Neutrophil (primary cell): ENCODE measurements around the gene SLC2A4.
A peak's percentile ranks its signal among the peaks of the same experiment; 100 is the strongest.

Experiments used
- H3K27ac ChIP-seq: fragments of 200-600 bp; sonication (generic); 2 replicates; pipeline ENCODE4 v1.5.1; 2016; ENCODE audit warnings: mild to moderate bottlenecking, moderate library complexity
- H3K27me3 ChIP-seq: fragments of 200-600 bp; sonication (generic); 2 replicates; pipeline ENCODE4 v1.6.0; 2016; ENCODE audit warnings: mild to moderate bottlenecking
- H3K36me3 ChIP-seq: fragments of 200-600 bp; sonication (generic); 2 replicates; pipeline ENCODE4 v1.5.1; 2017
- H3K4me1 ChIP-seq, 2 experiments: fragments of 200-600 bp in 1 of 2; sonication (generic) in 1 of 2; 1 replicate in 1 of 2; 2 replicates in 1 of 2; pipeline versions ENCODE4 v1.5.1 to v1.6.1; 2013 to 2016; ENCODE audit warnings: low read depth in 1 of 2, low read length in 1 of 2, mild to moderate bottlenecking in 1 of 2, moderate library complexity in 1 of 2; ENCODE audit not compliant: control insufficient read depth in 1 of 2, insufficient read depth in 1 of 2
- H3K4me3 ChIP-seq, 2 experiments: fragments of 200-600 bp in 1 of 2; sonication (generic) in 1 of 2; 1 replicate in 1 of 2; 2 replicates in 1 of 2; pipeline ENCODE4 v1.5.1; 2013 to 2016; ENCODE audit warnings: low read depth in 1 of 2, low read length in 1 of 2, mild to moderate bottlenecking in 1 of 2, moderate library complexity in 1 of 2
- H3K9me3 ChIP-seq: fragments of 200-600 bp; sonication (generic); 2 replicates; pipeline ENCODE4 v1.5.1; 2016
- TF ChIP-seq, protein P1 (sequence below): fragments of 200-600 bp; sonication (generic); IDR thresholded peaks from 2 replicates; pipeline ENCODE4 v1.5.1; 2016; ENCODE audit warnings: antibody characterized with exemption

Gene SLC2A4

DNA sequence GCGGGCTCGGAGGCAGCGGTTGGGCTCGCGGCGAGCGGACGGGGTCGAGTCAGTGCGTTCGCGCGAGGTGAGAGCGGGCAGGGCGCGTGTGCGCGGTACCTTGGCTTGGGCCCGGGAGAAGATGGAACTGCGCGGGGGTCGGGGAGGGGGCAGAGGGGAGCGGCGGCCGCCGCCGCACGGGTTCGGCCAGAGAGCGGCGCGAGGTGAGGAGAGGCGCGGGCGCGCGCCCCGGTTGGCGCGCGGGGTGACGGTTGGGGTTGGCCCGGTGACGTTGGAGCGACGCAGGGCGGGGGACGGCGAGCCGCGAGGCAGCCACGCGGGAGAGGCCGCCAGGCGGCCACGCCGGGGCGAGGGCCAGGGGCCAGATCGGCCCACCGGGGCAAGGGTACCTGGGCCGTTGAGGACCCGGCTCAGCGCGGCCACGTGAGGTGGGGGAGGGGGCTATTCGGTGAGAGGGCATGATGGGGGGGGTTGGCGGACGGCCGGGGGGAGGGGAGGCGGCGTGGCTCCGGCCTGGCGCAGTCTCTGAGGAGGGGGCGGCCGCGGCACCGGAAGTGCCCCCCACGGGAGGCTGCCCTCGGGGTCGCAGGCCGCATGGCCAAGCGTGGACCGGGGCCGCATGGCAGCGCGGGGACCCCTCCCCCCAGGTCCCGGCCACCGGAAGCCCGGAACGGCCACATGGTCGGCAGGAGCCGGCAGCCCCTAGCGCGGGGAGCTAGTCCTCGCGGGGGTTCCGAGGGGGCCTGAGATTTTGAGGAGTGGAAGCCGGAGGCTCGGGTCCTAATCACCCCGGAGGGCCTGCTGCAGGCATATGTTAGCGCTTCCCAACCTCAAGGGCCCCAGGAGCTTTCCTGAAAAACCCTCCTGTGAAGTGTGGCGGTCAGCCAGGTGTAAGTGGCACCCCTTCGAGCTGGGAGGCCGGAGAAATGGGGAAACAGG lies 26.4 kb downstream of the SLC2A4 start:
- peaks cover 30 to 32% of the 10 kb centered on the region in 2 experiments for H3K4me1 ChIP-seq
- no peaks in the 10 kb centered on the region for H3K9me3 ChIP-seq
- H3K27me3 ChIP-seq, result no peaks in the 10 kb centered on the region
- peaks cover 28% of the 10 kb centered on the region for H3K36me3 ChIP-seq
- H3K27ac ChIP-seq, result peak overlapping the region; percentile 98
- H3K4me3 ChIP-seq, result peak overlapping the region; percentile 75 to 82
- TF ChIP-seq, protein P1, sequence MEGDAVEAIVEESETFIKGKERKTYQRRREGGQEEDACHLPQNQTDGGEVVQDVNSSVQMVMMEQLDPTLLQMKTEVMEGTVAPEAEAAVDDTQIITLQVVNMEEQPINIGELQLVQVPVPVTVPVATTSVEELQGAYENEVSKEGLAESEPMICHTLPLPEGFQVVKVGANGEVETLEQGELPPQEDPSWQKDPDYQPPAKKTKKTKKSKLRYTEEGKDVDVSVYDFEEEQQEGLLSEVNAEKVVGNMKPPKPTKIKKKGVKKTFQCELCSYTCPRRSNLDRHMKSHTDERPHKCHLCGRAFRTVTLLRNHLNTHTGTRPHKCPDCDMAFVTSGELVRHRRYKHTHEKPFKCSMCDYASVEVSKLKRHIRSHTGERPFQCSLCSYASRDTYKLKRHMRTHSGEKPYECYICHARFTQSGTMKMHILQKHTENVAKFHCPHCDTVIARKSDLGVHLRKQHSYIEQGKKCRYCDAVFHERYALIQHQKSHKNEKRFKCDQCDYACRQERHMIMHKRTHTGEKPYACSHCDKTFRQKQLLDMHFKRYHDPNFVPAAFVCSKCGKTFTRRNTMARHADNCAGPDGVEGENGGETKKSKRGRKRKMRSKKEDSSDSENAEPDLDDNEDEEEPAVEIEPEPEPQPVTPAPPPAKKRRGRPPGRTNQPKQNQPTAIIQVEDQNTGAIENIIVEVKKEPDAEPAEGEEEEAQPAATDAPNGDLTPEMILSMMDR, result no peak

DNA sequence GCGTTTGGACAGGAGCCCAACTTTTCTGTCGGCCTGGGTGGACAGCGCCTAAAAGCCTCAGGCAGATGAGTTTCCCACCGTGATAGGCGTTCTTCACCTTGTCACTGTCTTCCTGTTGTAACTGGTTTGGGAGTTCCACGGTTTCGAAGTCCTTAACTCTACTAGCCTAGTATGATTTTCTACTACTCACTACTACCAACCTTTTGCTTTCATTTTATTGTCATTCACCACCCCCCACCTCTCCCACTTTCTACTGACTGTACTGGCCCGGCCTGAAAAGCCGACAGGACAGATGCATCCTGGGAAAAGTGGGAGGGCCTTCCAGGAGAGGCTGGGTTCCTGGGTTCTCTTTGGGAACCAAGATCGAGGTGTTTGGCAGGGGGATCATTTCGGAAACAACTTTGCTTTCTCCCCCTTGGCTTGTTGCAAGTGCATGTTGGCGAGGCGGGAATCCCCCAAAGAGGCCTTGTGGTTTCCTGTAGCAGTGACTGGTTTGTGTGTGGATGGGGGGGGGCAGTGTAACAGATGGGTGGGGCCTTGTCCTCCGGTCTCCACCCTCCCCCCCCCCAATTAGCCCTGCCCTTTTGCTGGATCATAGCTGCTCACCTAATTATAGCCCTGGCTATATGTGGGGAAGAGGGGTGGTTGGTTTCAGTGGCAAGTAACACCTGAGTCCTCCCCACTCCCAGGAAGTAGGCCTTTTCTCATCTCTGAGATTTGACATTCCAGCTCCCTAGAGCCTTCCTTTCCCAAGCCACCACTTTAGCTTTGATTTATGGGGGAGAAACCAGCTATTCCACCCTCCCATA lies 27.3 kb downstream of the SLC2A4 start:
- H3K9me3 ChIP-seq, result no peaks in the 10 kb centered on the region
- peaks cover 31 to 36% of the 10 kb centered on the region in 2 experiments for H3K4me1 ChIP-seq
- TF ChIP-seq, protein P1, result no peak
- no peaks in the 10 kb centered on the region for H3K27me3 ChIP-seq
- peaks cover 36% of the 10 kb centered on the region for H3K36me3 ChIP-seq
- peak overlapping the region; percentile 75 to 82 for H3K4me3 ChIP-seq
- H3K27ac ChIP-seq, result peak overlapping the region; percentile 98

DNA sequence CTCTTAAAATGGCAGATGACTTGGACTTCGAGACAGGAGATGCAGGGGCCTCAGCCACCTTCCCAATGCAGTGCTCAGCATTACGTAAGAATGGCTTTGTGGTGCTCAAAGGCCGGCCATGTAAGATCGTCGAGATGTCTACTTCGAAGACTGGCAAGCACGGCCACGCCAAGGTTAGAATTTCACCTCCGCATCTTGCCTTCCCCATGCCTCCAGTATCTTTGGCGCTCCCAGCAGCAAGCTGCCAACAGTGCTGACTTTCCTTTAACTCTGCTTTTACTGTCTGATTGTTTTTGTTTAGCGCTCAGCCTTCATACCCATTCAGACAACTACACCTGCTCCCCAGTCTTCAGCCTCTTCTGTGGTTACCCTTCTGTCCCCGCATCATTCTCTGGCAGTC lies 28.1 kb downstream of the SLC2A4 start:
- peak overlapping the region; percentile 98 for H3K27ac ChIP-seq
- H3K4me3 ChIP-seq, result no peak overlapping the region
- H3K27me3 ChIP-seq, result no peaks in the 10 kb centered on the region
- peaks cover 39 to 44% of the 10 kb centered on the region in 2 experiments for H3K4me1 ChIP-seq
- peaks cover 41% of the 10 kb centered on the region for H3K36me3 ChIP-seq
- TF ChIP-seq, protein P1, result no peak
- no peaks in the 10 kb centered on the region for H3K9me3 ChIP-seq

DNA sequence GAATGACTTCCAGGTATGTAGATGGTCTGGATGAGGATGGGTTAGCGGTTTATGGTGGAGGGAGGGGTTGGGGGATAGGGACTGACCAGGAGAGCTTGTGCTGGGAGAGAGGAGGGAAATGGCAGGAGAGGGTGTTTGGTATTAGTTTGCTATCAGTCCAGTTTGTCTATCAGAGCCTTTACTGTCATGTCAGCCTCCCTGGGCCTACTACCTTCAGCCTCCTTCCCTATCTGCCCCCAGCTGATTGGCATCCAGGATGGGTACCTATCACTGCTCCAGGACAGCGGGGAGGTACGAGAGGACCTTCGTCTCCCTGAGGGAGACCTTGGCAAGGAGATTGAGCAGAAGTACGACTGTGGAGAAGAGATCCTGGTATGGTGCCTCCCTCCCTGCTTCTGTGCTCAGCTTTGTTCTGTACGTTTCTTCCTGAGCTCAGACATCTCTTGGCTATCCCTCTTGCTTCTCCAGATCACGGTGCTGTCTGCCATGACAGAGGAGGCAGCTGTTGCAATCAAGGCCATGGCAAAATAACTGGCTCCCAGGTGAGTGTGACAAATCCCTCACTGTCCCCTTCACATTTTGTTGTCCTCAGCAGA lies 29.7 kb downstream of the SLC2A4 start:
- peak overlapping the region; percentile 27 for H3K27ac ChIP-seq
- no peaks in the 10 kb centered on the region for H3K27me3 ChIP-seq
- no peak overlapping the region for H3K4me3 ChIP-seq
- TF ChIP-seq, protein P1, result no peak
- H3K36me3 ChIP-seq, result peaks cover 41% of the 10 kb centered on the region
- peaks cover 49 to 54% of the 10 kb centered on the region in 2 experiments for H3K4me1 ChIP-seq
- H3K9me3 ChIP-seq, result no peaks in the 10 kb centered on the region

DNA sequence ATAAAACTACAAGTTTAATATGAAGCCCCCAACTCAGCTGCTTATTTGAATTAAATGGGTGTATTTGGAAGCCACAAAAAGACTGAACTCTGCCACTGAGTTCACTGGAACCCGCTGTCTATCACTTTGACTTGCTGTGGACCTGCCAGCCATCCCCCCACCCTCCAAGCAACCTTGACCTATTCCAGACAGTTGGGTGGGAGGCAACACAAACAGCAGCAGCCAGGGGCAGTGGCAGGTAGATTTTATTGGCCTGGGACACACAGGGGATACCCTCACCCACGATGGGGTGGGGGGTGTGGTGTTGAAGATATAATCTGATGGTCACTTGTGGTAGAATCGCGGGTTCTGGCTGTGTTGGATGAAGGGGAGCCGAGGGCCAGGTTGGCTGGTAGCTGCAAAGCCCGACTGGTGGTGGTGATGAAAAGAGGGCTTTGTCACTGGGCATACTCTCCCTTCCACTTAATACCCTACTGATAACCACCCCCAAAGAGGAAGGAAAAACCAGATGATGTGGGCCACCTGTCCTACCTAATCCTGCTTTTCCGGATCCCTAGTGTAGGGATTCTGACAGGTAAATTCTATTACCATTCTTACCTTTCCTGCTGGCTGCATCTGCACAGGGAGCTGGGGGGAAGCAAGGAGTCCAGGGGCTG lies 31.0 kb downstream of the SLC2A4 start:
- Histone ChIP-seq H3K4me3 (no peak overlapping the region), H3K36me3 (peaks cover 48% of the 10 kb centered on the region), H3K27me3 (no peaks in the 10 kb centered on the region), H3K9me3 (no peaks in the 10 kb centered on the region), H3K27ac (no peak overlapping the region), H3K4me1 (peaks cover 40 to 45% of the 10 kb centered on the region in 2 experiments)
- TF ChIP-seq, protein P1, result no peak
